T-helper 1 cell treated with Interleukin-12 subunit alpha and Interleukin-12 subunit beta and Interleukin-4 antibody, amounts not matched to agents 30 ng/mL and 1 ng/mL, for 36 hours (primary cell): ENCODE measurements around the gene DCDC2C. TPM values are rescaled to one million over a fixed set of nuclear protein-coding genes. Genes with fewer than 3 reads are reported as not detected.

ENCODE experiments used
- intact Hi-C: fragments of 100-400 bp; cut with micrococcal nuclease; formaldehyde crosslinking; loops from one replicate; pipeline ENCODE4 v1.15.1; 2024
- total RNA-seq: library from RNA; stranded (reverse); gene quantifications from 2 replicates; pipeline ENCODE4 v1.2.3, GENCODE V29; 2022

DCDC2C gene
- total RNA-seq, 1 donor from 2014 or later = not detected

DNA sequence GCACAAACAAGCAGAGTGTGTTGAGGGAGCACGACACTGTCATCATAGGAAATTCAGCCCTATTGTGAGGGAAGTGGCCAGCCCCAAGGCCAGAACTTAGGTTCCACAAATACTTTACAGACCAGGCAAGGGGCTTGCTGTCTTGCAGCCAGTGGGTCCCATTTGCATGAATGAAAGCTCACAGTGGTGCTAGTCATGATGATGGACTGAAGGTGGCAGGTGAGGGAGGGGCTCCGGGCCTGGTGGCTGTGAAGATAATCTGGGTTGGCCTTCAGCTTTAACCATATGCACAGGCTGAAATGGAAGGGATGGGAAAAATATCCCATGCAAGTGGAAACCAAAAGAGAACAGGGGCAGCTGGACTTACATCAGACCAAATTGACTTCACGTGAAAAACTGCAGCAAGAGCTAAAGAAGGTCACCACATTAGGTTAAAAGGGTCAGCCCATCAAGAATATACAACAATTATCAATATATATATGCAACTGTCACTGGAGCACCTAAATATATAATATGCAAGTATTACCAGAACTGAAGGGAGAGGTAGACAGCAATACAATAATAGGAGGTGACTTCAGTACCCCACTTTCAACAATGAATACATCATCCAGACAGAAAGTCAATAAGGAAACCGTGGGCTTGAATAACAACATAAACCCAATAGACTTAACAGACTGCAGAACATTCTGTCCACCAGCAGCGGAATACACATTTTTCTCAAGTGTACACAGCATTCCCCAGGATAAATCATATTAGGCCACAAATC lies 39.6 kb downstream of the DCDC2C start:
- intact Hi-C loops = no loop called here

DNA sequence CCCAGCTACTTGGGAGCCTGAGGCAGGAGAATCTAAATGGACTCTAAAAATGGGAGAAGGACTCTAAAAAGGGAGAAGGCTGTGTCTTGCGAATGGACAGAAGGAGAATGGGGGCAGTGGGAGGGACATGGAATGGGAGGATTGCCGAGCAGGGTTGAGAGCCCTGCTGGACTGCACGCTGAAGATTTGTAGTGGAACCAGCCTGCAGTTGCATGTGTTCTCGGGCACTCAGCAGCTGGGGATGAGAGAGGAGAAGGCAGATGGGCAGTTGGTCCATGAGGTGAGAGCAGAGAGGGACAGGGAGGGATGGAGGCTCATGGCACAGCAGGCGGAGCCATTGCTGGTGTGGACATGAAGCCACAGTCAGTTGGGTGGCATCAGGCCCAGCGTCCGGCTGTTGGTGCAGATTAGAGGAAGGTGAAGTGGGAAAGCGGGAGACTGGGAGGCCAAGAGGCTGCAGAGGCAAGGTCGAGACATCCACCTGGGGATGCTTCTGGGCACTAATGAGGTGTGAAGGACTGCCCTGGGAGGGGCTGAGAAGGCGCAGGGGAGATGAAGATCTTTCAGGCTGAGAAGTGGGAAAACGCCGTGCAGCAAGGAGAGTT lies 40.7 kb downstream of the DCDC2C start:
- intact Hi-C loops = no loop called here

DNA sequence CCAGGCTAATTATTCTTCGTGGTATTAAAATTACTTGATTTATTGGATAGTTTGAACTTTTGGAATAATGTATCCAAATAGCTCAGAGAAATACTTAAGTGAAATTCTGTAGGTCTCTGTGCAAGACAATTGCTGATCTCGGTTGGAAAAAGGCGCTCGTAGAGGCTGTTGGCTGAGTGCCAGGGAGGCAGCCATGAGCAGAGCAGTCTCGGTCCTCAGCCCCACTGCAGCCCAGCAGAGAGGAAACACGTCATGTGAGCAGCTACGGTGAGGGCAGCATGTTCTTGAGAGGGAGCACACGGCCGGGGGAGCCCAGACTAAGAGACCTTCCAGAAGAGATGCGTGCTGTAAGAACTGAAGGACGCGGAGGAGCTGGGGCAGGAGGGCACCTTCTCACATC lies 42.5 kb downstream of the DCDC2C start:
- intact Hi-C loops = no loop called here

DNA sequence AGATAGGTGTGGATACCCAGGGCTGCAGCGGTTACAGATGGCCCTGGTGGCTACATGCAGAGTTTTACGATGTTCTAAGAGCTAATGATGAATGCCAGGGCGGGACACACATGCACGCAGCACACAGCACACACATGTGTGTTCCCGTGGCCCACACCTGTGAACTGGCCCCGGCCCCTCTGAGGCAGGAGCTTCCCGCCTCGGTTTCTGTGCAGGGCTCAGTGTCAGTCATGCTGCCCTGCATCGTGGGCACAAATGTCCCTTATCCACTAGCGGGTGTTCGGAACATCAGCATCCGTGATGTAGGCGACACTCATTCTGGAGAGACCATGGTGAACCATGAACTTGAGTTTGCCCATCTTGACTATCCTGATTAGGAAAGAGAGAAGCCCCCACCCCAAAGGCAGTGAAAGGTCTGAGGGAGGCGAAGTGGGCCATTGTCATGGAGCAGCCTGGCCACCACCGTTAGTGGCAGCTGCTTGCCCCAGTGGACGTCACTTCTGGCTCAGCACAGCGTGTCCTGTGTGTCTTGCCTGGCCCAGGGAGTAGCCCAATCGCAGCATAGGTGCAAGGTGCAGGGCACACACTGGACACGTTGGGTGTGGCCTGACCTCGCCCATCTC lies 43.8 kb downstream of the DCDC2C start:
- intact Hi-C loops = no loop called here

DNA sequence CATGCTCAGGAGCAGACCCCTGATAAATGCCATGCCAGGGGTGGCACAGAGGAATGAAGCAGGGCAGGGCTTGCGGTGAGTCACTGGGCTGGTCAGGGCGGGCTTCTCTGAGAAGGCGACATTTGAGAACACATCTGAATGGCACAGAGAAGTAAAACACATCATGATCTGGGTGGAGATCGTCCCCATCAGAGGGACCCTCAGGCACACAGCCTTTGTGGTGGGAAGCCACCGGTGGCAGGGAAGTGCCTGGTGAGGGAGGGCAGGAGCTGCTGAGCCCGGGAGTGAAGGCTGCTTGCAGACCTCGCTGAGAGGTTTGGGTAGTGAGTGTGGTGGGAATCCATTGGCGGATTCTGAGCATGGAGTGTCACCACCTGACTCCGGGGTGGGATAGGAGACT lies 44.5 kb downstream of the DCDC2C start:
- intact Hi-C loops = no loop called here

DNA sequence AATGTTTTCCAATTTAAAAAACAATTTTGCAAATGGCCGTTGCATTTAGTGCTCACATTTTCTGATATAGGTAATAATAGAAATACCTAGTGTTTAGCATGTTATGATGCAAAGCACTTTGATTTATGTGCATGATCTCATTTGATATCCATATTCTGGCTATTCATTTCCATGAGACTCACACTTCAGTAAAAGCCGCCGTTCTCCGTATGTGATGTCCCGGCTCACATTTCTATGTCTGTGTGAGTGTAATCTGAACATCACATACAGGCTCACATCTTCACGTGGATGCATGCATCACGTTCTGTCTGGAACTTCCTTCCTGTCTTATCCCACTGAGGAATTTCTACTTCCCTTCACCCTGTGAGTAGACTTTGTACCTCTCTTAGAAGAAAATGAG lies 45.8 kb downstream of the DCDC2C start:
- intact Hi-C loops = no loop called here

DNA sequence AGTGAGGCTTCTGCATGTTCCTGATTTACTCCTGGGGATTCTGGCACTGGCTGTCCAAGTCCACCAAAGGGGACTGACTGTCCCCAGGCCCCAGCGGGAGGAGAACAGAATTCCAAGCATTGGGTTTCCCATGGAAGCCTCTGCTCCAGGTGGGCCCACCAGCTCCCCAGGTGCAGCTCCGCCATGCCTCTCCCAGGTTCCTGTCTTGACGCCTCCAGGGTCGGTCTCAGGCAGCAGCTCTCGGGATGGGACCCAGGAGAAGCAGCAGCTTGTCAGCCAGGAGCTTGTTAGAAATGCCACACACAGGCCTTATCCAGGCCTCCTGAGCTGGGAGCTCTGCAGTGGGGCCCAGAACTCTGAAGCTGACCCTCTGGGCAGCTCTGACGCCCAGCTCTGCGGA lies 47.9 kb downstream of the DCDC2C start:
- intact Hi-C loops = no loop called here

DNA sequence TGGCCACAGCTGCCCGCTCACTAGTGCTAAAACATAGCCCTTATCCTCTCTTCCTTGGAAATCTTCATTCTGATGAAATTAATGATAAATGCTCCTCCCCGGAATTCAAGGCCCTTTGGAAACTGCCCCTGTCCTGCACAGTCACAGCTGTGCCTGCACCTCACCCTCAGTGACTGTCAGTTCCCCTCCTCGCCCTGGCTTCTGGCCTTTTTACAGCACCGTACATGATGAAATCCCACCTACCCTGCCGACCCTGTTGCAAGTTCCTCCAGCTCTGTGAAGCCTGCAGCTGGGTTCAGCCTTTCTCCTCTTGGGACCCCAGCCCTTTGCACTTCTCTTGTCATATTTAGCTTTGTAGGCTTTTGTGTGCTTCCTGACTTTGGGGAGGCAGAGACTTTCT lies 48.4 kb downstream of the DCDC2C start:
- intact Hi-C loops = no loop called here

DNA sequence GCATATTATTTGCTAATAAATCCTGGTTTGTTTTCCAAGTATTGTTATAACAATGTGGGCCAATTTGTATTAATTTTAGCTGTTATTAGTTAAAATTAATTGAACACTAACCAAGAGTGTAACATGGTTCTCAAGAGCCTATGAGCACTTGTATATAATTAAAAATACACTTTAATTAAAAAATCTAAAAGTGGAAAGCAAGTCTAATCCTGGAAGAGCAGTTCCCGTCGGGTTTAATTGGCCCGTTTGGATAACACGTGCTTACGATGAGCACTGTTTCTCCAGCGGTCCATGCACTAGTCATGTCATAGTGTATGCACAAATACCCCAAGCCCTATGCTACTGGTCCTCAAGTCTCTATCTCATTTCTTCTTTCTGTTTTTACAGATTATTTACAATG lies 49.0 kb downstream of the DCDC2C start:
- intact Hi-C loops = no loop called here

DNA sequence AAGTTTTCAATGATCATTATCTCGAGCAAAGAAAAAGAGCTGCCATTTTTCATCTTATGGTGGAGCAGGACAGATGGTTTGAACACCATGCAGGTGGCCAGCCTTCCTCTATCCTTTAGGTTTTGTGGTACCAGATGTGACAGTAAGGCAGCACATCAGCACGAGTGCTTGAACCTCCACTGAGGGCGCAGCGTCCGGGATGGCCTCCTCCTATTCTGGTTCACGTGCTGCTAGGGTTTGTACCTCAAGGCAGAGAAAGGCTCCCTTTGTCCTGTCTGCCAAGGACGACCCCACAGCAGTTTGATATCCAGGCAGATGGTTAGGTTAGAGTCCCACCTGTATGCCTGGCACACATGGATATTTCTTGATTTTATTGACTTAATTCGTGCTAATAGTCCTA lies 50.2 kb downstream of the DCDC2C start:
- intact Hi-C loops = no loop called here

DNA sequence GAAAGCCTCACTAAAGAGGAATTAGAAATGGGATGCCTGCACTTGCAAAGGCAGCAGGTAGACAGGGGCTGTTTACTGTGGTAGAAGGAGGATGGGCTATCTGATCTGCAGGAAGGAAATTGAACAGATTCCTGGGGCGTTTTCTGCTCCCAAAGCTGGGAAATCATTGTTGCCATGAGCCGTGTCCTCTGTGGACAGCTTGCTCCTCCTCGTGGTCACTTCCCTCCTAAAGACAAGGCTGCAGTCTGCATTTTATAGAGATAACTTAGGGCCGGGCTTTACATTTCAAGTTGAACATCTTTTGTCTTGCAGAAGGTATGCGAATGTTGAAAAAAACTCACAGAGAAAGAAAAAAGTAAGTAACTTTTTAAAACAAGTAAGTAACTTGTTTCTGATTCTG lies 50.9 kb downstream of the DCDC2C start:
- intact Hi-C loops = no loop called here

DNA sequence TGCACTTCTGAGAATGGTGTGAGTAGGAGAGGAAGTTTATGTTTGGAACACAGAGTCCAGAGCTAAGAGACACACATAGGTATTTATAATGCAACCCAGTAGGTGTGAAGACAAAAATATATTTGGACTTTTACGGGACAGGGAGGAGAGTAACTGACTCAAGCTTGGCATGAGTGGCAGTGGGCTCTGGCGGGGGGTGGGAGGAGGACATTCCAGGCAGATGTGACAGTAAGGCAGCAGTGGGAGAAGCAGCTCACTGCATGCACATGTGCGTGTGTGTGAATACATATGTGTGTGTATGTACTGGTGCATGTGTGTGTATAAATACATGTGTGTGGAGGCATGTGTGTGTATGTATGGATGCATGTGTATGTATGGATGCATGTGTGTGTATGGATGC lies 51.4 kb downstream of the DCDC2C start:
- intact Hi-C loops = no loop called here

DNA sequence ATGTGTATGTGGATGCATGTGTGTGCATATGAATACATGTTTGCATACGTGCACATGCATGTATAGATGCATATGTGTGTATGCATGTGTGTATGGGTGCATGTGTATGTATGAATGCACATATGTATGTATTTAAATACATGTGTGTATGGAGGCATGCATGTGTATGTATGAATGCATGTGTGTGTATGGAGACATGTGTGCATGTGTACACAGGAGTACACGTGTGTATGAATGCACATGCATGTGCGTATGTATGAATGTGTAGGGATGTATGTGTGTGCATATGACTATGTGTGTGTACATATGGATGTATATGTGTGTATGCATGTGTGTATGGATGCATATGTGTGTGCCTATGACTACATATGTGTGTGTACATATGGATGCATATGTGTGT lies 51.9 kb downstream of the DCDC2C start:
- intact Hi-C loops = no loop called here

DNA sequence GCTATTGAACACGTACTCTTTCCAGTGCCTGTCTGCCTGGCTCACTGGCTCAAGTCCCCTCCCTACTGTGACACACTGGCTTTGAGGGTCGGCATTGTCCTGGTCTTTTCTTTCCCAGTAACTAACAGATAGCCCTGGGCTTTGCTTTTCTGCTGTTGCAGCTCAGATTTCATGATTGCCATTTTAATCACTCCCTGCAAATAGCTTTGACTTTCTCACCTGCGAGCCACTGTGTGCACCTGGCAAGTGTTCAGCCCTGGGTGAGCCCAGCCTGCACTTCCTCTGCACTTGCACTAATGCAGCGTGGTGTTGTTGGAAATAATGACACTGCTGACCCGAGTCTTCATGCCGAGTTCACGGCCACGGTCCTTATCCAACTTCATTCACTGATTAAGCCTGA lies 52.9 kb downstream of the DCDC2C start:
- intact Hi-C loops = no loop called here

DNA sequence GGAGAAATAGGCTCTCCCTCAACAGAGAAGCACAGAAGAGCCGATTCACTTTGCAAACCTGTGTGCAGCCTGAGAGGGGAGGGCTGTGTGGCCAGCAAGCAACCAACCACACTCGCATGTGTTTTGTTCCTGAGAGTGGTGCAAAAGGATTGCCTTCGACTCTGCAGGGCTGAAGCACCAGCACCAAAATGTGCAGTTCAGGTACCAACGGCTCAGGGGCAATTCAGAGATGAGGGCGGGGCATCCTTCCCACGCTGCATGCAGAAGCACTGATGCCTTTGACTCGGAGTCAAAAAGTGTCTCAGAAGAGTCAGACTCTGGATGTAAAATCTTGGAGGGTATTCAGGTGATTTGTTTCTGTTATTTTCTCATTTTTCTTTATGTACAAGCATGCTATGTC lies 55.5 kb downstream of the DCDC2C start:
- intact Hi-C loops = no loop called here

DNA sequence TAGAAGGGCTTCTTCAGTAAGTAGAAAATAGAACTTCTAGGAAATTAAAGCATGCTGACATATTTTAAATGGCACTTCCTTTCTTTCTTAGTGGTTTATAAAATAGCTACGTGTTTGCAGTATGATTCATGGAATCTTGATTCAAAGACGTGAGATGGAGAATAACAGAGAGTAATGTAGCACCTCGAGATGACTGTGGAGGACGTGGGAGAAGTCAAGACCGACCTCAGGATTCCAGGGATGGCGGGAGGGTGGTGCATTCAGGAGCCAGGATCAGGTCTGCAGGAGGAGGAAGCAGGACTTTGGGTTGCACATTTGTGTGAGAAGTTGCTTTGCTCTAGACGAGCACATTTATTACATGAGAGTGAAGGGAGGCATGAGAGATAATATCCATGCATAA lies 56.0 kb downstream of the DCDC2C start:
- intact Hi-C loops = no loop called here

DNA sequence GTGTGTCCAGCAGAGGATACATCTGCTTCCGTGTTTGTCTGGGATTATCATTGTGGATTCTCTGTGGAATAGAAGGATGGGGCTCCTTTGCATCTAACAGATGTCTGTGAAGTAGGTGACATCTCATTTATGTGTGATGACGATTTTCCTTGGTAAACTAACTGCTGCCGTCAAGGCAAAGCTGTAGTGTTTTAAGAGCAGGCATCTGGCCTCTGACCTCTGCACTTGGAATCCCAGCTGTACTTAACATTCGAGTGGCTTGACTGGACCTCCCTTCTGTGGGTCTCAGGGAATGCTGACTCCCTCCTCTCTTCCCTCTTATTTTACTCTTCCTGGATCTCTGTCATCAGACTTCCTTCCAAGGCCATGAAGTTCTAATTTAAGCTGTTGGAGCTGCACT lies 56.4 kb downstream of the DCDC2C start:
- intact Hi-C loops = no loop called here

DNA sequence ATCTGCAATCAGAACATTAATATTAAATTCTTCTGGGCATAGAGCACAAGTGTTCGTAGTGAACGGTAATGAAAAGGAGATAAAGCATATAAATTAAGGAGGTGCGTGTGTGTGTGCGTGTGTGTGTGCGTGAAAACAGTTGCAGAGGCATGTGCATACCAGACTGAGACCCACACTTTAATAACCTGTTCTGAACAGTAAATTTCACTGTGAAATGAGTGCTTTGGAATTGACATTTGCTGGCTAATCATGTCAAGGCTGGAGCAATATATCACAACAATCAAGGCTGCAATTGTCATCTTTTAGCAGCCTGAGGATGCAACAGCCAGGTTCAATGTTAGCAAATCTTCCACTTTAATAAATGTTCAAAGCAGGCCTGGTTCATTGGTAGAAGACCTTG lies 57.9 kb downstream of the DCDC2C start:
- intact Hi-C loops = no loop called here

DNA sequence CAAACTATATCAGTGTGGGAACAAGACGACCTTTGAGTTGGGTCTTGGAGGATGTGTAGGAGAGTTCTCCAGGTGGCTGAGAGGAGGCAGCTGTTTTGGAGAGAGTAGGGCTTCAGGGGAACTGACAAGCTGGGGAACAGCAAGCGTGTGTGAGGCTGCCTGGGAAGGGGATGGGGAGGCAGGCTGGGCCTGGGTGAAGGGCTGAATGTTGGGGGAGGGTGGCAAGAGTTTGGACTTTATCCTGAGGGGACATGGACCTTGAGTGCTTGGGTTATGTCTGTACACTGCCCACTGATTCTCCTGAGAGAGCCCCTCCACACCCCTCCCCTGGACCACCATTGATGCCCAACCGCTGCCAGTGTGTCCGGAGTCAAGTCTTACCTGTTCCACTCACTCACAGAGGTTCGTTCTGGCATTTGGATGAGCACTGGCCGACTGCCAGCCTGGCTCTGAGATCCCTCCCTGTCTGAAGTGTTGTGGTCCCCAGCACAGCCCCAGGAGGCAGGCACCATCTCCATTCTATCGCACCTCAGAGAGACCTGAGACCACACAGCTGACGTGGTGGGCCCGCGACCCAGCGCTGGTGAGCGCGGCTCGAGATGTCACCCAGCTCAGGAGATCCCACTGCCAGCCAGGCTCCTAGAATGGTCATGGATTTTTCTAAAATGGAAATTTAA lies 59.5 kb downstream of the DCDC2C start:
- intact Hi-C loops = no loop called here

DNA sequence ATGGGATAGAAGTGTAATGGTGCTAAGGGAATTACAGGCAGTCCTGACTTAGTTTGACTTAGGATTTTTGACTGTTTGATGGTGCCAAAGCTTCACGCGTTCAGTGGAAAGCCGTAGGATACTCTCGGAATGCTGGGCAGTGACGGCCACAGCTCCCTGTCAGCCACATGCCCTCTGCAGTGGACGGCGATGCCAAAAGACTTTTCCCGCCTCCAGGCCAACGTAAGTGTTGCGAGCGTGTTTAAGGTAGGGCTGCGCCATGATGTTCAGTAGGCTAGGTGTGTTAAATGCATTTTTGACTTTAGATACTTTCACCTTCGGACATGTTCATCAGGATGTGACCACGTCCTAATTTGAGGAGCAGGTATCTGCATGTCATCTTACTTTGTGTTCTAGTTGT lies 63.4 kb downstream of the DCDC2C start:
- intact Hi-C loops = no loop called here

DNA sequence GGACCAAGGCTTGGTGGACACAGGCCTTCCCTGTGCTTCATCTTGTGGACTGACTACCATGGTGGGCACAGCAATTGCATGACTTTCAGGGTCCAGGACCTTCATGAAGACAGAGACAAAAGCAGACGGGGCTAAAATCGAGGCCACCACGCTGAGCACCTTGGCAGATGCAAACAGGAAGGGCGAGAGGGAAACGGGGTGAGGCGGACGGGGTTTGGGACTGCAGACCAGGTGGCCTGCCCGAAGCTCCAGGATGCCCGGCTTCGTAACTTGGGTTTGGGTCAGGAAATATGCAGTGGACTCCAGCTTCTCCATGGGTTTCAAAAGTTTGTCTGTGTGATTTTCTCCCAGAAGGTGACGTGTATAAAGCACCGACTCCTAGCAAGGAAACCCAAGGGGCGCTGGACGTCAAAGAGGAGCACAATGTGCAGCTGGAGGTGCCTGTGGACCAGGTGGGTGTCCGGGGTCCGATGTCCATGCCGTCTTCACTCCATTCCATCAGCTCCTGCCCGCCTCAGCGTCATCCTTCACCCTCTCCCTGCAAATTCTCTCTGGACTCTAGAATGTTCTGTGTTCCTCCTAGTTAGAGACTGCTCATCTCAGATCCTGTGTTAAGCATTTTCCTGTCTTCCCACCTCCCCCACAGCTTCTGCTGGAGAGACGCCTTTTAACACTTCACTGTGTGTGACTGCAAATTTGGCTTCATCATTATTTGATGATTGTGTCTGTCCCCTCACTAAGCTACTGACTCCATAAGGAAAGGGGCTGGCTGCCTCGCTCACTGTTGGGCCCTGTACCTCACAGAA lies 65.8 kb downstream of the DCDC2C start:
- intact Hi-C loops = no loop called here

DNA sequence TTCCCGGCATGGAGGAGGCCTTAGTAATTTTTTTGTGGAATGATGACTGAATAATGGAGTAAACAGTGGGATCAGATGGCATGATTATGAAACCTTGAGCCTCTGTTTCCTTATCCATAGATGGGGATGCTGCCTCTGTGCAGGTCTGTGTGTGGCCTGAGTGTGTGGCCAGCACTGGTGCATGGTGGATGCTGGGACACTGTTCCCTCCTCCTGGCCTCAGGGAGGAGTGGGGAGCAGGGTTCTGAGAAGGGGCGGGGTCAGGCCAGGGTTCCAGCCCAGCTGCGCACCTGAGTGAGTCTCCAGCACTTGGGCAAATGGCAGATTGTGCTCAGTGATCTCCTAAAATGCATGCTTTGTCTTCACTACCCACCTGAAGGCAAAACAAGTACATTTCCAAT lies 66.4 kb downstream of the DCDC2C start:
- intact Hi-C loops = no loop called here
